Naive B cell (primary cell): Measurements from ENCODE around the gene BLACAT1. TPM values are rescaled to one million over a fixed set of nuclear protein-coding genes. Genes with fewer than 3 reads are reported as not detected.
"Not testable (repeated sequence)": the region's sequence is repeated elsewhere in the genome, so short reads cannot be mapped to it uniquely, and the experiment has no call there.

Experiments
- ATAC-seq, 2 donors: fragments of 150-1000 bp; cut with Tn5 transposase; 2 replicates each; pipeline ENCODE4 v1.10.0; 2021; ENCODE audit warnings: low read depth in 2 of 2, mild to moderate bottlenecking in 2 of 2, moderate library complexity in 2 of 2
- DNase-seq: peaks from one replicate; pipeline ENCODE4 v3.0.0; 2022
- H3K27ac Mint-ChIP-seq, 6 donors: one replicate each; pipeline ENCODE4 v1.8.0; 2020 to 2022; ENCODE audit warnings: mild to moderate bottlenecking in 6 of 6, mixed read lengths in 6 of 6, moderate library complexity in 5 of 6, inconsistent platforms in 2 of 6
- H3K27me3 Mint-ChIP-seq, 3 donors: one replicate each; pipeline ENCODE4 v1.8.0; 2021 to 2022; ENCODE audit warnings: mixed read lengths in 3 of 3, mild to moderate bottlenecking in 1 of 3
- H3K36me3 Mint-ChIP-seq, 2 donors: one replicate each; pipeline ENCODE4 v1.8.0; 2020 to 2022; ENCODE audit warnings: mixed read lengths in 2 of 2, inconsistent platforms in 1 of 2, mild to moderate bottlenecking in 1 of 2
- H3K4me1 Mint-ChIP-seq, 3 donors: one replicate each; pipeline ENCODE4 v1.8.0; 2020 to 2022; ENCODE audit warnings: mixed read lengths in 3 of 3, inconsistent platforms in 1 of 3, mild to moderate bottlenecking in 1 of 3, moderate library complexity in 1 of 3
- H3K4me3 Mint-ChIP-seq, 8 donors: one replicate each; pipeline ENCODE4 v1.8.0; 2020 to 2022; ENCODE audit warnings: mild to moderate bottlenecking in 8 of 8, mixed read lengths in 8 of 8, moderate library complexity in 8 of 8, inconsistent platforms in 2 of 8
- H3K9me3 Mint-ChIP-seq, 7 donors: one replicate each; pipeline ENCODE4 v1.8.0; 2020 to 2022; ENCODE audit warnings: mixed read lengths in 7 of 7, mild to moderate bottlenecking in 5 of 7, inconsistent platforms in 2 of 7, moderate library complexity in 1 of 7
- polyA plus RNA-seq, 6 donors: library from polyadenylated mRNA; unstranded; fragments of 300-500 nt; fragmentation: Illumina TruSeq; gene quantifications; one replicate each; pipeline ENCODE4 v1.2.3, GENCODE V29; 2021; ENCODE audit warnings: low read depth in 6 of 6

BLACAT1 gene
- polyA plus RNA-seq, 6 donors from 2014 or later = not detected

DNA sequence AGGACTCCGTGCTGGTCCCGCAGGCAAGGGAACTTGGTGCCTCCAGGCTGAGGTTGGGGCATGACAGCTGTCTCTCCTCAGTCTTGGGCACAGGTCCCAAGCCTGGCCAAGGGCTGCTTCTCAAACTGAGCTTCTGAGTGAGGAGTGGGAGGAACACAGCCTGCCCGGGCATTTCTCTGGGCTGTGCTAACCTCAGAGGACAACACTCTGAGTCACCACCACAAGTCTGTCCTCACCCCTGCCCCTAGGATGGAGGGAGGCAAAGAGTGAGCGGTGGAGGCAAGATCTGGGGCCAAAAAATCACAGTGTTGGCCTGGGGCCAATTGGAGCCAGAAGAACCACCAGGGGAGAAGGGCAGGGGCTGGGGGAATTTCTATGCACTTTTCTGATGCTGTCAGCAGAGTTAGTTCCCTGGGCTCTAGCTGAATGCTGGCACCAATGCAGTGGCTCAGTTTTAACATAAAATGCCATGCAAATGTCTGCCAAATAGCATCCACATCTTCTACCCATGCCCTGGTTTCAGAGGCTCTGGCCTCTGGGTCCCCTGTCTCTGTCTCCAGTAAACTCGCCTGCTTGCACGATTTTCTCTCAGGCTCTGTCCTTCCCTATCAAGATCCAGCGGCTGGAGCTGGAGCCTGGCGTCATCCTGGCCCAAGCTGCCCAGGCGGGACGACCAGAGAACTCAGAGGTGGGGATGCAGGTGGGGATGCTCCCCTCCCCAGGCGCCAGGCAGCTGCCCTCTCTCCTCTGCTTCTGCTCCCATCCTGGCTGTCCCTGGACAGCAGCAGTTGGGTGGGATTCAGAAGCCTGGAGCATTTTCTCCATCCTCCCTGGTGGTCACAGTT is 37.6 kb upstream of the BLACAT1 start:
- Mint-ChIP-seq H3K36me3 (no peaks in the 10 kb centered on the region), H3K27me3 (peaks cover 43 to 76% (median 74%) of the 10 kb centered on the region in 3 donors), H3K4me3 (no peak overlapping the region), H3K9me3 (no peaks in the 10 kb centered on the region), H3K27ac (peak overlapping the region in 1 of 6 donors; percentile 74), H3K4me1 (no peaks in the 10 kb centered on the region)
- no peak for ATAC-seq
- no peak for DNase-seq

GRCh38 chr1:205492774-205493173 is 36.9 kb upstream of the BLACAT1 start:
- H3K27me3 Mint-ChIP-seq = peaks cover 46 to 80% (median 79%) of the 10 kb centered on the region in 3 donors
- no peak overlapping the region for H3K4me3 Mint-ChIP-seq
- H3K36me3 Mint-ChIP-seq = no peaks in the 10 kb centered on the region
- H3K4me1 Mint-ChIP-seq = peaks cover 0 to 4% (median 2%) of the 10 kb centered on the region in 3 donors
- no peaks in the 10 kb centered on the region for H3K9me3 Mint-ChIP-seq
- H3K27ac Mint-ChIP-seq = no peak overlapping the region
- DNase-seq (no peak), ATAC-seq (no peak)

DNA sequence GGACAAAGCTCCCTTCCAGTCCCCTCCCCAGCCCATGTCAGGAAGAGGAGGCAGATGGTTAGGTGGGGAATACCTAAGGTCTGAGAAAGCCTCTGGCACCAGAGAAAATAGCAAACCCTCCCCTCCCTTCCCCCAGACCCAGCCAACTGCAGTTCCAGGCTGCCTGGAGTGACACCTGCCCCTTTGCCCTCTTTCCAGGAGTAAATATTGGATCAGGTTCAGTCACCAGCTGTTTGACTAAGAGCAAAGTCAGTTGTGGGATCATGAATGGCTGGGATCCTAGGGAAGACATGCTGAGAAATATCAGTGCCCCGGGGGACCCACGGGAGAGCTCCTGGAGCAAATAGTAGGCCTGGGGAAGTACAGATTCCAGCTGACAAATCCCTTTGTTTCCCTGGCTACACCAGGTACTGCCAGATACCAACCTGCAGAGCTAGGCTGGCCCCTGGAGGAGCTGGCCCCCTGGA is 36.4 kb upstream of the BLACAT1 start:
- Mint-ChIP-seq H3K27ac (no peak overlapping the region), H3K9me3 (no peaks in the 10 kb centered on the region), H3K27me3 (peaks cover 44 to 80% (median 77%) of the 10 kb centered on the region in 3 donors), H3K36me3 (no peaks in the 10 kb centered on the region), H3K4me1 (peaks cover 0 to 4% (median 2%) of the 10 kb centered on the region in 3 donors), H3K4me3 (no peak overlapping the region)
- no peak for ATAC-seq
- no peak for DNase-seq

- Mint-ChIP-seq H3K4me1 (peaks cover 0 to 4% (median 2%) of the 10 kb centered on the region in 3 donors), H3K27ac (no peak overlapping the region), H3K36me3 (no peaks in the 10 kb centered on the region), H3K9me3 (no peaks in the 10 kb centered on the region), H3K4me3 (no peak overlapping the region), H3K27me3 (peaks cover 44 to 79% (median 77%) of the 10 kb centered on the region in 3 donors)
- DNase-seq = no peak
- ATAC-seq = no peak
These were observed 35.9 kb upstream of the BLACAT1 start for GRCh38 chr1:205491794-205492193.

DNA sequence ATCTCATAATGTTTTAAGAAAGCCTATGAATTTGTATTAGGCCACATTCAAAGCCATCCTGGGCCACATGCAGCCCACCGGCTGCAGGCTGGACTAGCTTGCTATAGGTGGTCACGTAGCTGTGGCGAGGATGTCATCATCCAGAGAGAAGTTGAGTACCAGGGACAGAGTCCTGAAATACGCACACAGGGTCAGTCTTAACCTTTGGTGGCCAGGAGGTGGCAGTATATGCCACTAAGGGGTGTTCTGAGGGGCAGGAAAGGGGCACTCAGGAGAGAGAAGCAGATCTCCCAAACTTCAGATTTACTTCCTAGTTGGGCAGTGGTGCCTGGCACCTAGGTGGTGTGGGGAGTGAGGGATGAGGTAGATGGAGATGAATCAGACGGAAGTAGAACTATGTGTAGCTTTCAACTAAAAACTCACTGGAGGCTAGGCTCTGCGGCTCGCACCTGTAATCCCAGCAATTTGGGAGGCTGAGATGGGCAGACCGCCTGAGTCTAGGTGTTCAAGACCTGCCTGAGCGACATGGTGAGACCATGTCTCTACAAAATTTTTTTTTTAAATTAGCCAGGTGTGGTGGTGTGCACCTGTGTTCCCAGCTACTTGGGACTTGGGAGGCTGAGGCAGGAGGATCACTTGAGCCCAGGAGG is 32.4 kb upstream of the BLACAT1 start:
- DNase-seq (peak; percentile 52), ATAC-seq (peak; percentile 72 to 73)
- Mint-ChIP-seq H3K4me1 (peaks cover 7 to 17% (median 16%) of the 10 kb centered on the region in 3 donors), H3K4me3 (no peak overlapping the region), H3K9me3 (no peaks in the 10 kb centered on the region), H3K36me3 (no peaks in the 10 kb centered on the region), H3K27ac (peak overlapping the region in 1 of 6 donors; percentile 10), H3K27me3 (peaks cover 43 to 76% (median 58%) of the 10 kb centered on the region in 3 donors)

DNA sequence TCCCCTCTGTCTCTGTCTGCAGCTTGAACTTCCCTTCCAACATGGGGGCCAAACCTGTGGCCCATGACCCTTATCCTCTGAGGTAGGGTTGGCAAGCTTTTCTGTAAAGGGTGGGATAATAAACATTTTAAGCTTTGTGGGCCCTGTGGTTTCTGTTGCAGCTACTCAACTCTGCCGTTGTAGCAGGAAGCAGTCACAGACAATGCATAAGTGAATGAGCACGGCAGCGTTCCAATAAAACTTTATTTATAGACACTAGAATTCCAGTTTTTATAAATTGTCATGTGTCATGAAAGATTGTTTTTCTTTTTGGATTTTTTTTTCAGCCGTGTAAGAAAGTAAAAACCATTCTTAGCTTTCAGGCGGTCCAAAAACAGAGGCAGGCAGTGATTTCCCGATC is 30.4 kb upstream of the BLACAT1 start:
- no peak for ATAC-seq
- DNase-seq = no peak
- peaks cover 16 to 35% (median 31%) of the 10 kb centered on the region in 3 donors for H3K4me1 Mint-ChIP-seq
- H3K27me3 Mint-ChIP-seq = peaks cover 42 to 67% (median 55%) of the 10 kb centered on the region in 3 donors
- no peaks in the 10 kb centered on the region for H3K9me3 Mint-ChIP-seq
- no peak overlapping the region for H3K4me3 Mint-ChIP-seq
- no peak overlapping the region for H3K27ac Mint-ChIP-seq
- H3K36me3 Mint-ChIP-seq = no peaks in the 10 kb centered on the region

DNA sequence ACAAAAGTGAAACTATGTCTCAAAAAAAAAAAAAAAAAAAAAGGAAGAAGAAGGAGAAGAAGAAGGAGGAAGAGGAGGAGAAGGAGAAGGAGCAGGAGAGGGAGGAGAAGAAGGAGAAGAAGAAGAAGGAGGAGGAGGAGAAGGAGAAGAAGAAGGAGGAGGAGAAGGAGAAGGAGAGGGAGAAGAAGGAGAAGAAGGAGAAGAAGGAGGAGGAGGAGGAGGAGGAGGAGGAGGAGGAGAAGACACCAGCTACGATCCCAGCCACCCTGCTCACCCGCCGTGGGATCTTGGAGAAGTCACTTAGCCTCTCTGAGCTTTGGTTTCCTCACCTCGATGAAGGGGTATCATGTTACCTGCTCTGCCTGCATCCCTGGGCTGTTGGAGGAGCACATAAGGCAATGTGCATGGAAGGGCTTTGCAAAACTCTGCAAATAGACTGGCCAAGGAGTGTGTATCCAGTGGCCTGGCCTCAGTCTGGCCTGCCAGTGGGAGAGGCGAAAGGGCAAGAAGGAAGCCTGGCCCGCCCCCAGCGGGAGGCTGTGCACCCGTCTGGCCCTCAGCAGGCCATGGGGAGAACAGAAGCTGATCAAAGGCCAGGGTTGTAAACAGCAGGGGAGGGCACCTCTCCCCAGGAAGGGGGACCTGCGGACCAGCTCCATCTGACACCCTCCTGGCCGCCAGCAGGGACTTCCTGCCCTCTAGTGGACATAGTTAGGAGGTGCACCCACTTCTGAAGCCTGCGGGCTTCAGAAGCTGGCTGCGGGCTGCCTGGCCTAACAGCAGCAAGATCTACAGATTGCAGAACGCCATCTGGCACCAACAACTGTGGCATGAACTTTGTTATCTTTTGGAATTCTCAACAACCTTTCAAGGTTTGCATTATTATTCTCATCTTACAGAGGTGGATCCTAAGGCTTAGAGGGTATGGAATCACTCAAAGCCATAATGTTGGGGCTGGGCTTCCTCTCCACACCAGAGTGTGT is 29.4 kb upstream of the BLACAT1 start:
- H3K4me3 Mint-ChIP-seq = no peak overlapping the region
- peak overlapping the region in 2 of 6 donors; percentile 11 to 75 for H3K27ac Mint-ChIP-seq

GRCh38 chr1:205483372-205483771 is 27.5 kb upstream of the BLACAT1 start:
- peak overlapping the region in 2 of 8 donors; percentile 2 to 6 for H3K4me3 Mint-ChIP-seq
- DNase-seq (no peak), ATAC-seq (no peak)
- H3K4me1 Mint-ChIP-seq = peaks cover 37 to 55% (median 47%) of the 10 kb centered on the region in 3 donors
- H3K36me3 Mint-ChIP-seq = no peaks in the 10 kb centered on the region
- H3K27me3 Mint-ChIP-seq = peaks cover 36 to 70% (median 52%) of the 10 kb centered on the region in 3 donors
- peak overlapping the region in 2 of 6 donors; percentile 29 to 57 for H3K27ac Mint-ChIP-seq
- H3K9me3 Mint-ChIP-seq = no peaks in the 10 kb centered on the region

More for the DNA sequence above, 29.4 kb upstream of the BLACAT1 start:
- Mint-ChIP-seq H3K4me1 (peaks cover 26 to 45% (median 40%) of the 10 kb centered on the region in 3 donors), H3K36me3 (no peaks in the 10 kb centered on the region), H3K9me3 (no peaks in the 10 kb centered on the region), H3K27me3 (peaks cover 40 to 75% (median 56%) of the 10 kb centered on the region in 3 donors)
- ATAC-seq (peak; percentile 56 to 69), DNase-seq (peak; percentile 70)

DNA sequence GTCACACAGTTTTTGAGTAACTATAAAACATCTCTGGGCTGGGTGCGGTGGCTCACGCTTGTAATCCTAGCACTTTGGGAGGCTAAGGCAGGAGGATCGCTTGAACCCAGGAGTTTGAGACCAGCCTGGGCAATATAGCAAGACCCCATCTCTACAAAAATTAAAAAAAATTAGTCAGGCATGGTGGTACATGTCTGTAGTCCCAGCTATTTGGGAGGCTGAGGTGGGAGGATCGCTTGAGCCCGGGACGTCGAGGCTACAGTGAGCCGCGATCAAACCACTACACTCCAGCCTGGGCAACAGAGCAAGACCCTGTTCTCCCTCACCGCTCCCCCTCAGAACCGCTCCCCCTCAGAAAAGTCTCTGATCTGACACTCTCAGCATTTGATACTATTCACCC is 26.7 kb upstream of the BLACAT1 start:
- Mint-ChIP-seq H3K27ac (peak overlapping the region in 4 of 6 donors; percentile 29 to 80 (median 41)), H3K27me3 (peaks cover 35 to 68% (median 45%) of the 10 kb centered on the region in 3 donors), H3K4me1 (peaks cover 37 to 54% (median 47%) of the 10 kb centered on the region in 3 donors)
- not testable (repeated sequence) for ATAC-seq, H3K36me3 Mint-ChIP-seq, DNase-seq, H3K9me3 Mint-ChIP-seq, H3K4me3 Mint-ChIP-seq

DNA sequence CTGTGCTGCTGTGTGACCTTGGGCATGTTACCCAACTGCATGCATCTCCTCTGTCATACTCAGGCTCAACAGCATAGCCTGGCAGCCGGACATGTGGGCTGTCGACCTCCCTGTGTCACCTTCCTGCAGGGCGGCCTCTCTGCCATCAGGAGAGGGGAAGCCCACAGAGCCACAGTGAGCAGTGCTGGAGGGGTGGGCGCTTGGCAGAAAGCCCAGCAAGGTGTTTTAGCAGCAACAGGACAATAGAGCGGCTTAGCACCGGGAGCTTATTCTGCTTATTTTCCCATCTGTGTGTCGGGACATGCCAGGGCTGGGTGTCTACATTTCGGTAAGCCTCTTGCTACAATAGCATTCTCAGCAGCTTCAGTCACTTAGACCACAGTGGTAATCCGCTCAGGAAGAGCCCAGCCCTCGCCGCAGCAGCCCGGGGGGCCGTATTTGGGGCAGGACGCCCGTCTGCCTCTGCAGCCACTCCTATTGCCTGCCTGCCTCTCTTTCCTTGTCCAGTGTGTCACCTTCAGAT is 25.8 kb upstream of the BLACAT1 start:
- ATAC-seq = no peak
- peaks cover 37 to 54% (median 47%) of the 10 kb centered on the region in 3 donors for H3K4me1 Mint-ChIP-seq
- peaks cover 38 to 68% (median 41%) of the 10 kb centered on the region in 3 donors for H3K27me3 Mint-ChIP-seq
- H3K27ac Mint-ChIP-seq = peak overlapping the region in 4 of 6 donors; percentile 75 to 90 (median 88)
- H3K4me3 Mint-ChIP-seq = peak overlapping the region in 5 of 8 donors; percentile 6 to 83 (median 61)
- no peak for DNase-seq
- peaks cover 0 to 2% (median 0%) of the 10 kb centered on the region in 7 donors for H3K9me3 Mint-ChIP-seq
- no peaks in the 10 kb centered on the region for H3K36me3 Mint-ChIP-seq

- Mint-ChIP-seq H3K27ac (peak overlapping the region in 5 of 6 donors; percentile 42 to 90 (median 86)), H3K4me1 (peaks cover 37 to 54% (median 47%) of the 10 kb centered on the region in 3 donors), H3K36me3 (peaks cover 0 to under 1% of the 10 kb centered on the region in 2 donors), H3K4me3 (peak overlapping the region in 7 of 8 donors; percentile 6 to 87 (median 69)), H3K9me3 (peaks cover 0 to 3% (median 0%) of the 10 kb centered on the region in 7 donors), H3K27me3 (peaks cover 41 to 72% (median 43%) of the 10 kb centered on the region in 3 donors)
- no peak for DNase-seq
- ATAC-seq = peak; percentile 15 to 17
These were observed 25.4 kb upstream of the BLACAT1 start for GRCh38 chr1:205481218-205481617.

- Mint-ChIP-seq H3K9me3 (peaks cover 4 to 9% (median 5%) of the 10 kb centered on the region in 7 donors), H3K27ac (peak overlapping the region; percentile 19 to 91 (median 75)), H3K36me3 (peaks cover 5 to 7% of the 10 kb centered on the region in 2 donors), H3K4me3 (peak overlapping the region; percentile 2 to 83 (median 60)), H3K27me3 (peaks cover 37 to 70% (median 43%) of the 10 kb centered on the region in 3 donors), H3K4me1 (peaks cover 33 to 50% (median 44%) of the 10 kb centered on the region in 3 donors)
- ATAC-seq (peak; percentile 84 to 88), DNase-seq (peak; percentile 66)
These were observed 24.6 kb upstream of the BLACAT1 start for GRCh38 chr1:205480349-205480985.
